GM19438 (cell line): ENCODE data around the gene ATP5F1B.

Experiments used
- ATAC-seq: cut with Tn5 transposase; IDR thresholded peaks from one replicate; pipeline ENCODE4 v1.9.1; 2021; ENCODE audit warnings: low read depth; ENCODE audit not compliant: unreplicated experiment

The ATP5F1B gene

GRCh38 chr12:56645717-56646446, at the start of gene ATP5F1B:
Gene ATP5F1B, minus strand, starts transcription at chr12:56645984. Its CDS starts 21 bp downstream, at chr12:56645963.
- ATAC-seq, result peak; percentile 98

GRCh38 chr12:56694161-56694560, 48.4 kb upstream of the ATP5F1B start:
- no peak for ATAC-seq

GRCh38 chr12:56688846-56689109, 43.0 kb upstream of the ATP5F1B start:
- ATAC-seq, result no peak

DNA sequence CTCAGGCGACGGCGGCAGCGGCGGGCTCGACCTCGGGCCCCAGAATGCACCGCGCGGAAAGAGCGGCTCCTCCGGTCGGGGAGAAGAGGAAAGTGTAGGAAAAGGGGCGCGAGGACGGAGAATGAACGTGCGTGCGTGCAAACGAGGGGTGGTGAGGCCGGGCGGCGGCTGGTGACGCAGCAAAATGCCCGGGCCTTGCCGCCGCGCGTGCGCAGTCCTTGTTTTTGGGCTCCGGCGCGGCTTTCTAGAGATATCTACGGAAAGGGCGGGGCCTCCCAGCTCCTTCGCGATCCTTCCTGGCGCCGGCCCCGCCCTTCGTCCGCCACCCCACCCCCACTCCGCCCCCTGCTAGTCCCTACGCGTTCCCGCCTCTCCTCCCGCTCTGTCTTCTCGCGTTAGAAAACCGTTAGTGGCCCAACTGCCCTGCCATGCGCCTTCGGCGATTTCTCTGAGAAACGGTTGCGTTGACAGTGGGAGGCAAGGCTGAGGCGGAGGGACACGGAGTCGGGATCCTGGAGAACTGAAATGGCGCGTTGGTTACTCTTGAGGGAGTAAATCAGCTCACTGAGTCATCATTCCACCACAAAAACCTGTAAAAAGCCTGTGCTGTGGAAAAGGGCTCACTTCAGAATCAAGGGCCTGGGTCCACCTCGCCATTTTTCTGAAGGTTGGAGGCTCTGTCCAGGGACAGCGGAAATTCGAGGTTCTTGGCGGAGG, 42.5 kb upstream of the ATP5F1B start, which contains the start of gene PTGES3:
PTGES3 (minus strand) TSS at position 156 of the 717 bp plus-strand sequence. CDS start 285 bp downstream, outside the sequence.
- ATAC-seq, result peak; percentile 53

GRCh38 chr12:56687223-56688128, 41.7 kb upstream of the ATP5F1B start:
- peak; percentile 17 for ATAC-seq

GRCh38 chr12:56684745-56685359, 39.1 kb upstream of the ATP5F1B start:
- ATAC-seq, result no peak

- no peak for ATAC-seq
These were observed 36.5 kb upstream of the ATP5F1B start for GRCh38 chr12:56682323-56682722.

GRCh38 chr12:56679883-56680575, 34.2 kb upstream of the ATP5F1B start:
- no peak for ATAC-seq

GRCh38 chr12:56678852-56679251, 33.1 kb upstream of the ATP5F1B start:
- no peak for ATAC-seq

GRCh38 chr12:56677680-56678079, 31.9 kb upstream of the ATP5F1B start:
- no peak for ATAC-seq

DNA sequence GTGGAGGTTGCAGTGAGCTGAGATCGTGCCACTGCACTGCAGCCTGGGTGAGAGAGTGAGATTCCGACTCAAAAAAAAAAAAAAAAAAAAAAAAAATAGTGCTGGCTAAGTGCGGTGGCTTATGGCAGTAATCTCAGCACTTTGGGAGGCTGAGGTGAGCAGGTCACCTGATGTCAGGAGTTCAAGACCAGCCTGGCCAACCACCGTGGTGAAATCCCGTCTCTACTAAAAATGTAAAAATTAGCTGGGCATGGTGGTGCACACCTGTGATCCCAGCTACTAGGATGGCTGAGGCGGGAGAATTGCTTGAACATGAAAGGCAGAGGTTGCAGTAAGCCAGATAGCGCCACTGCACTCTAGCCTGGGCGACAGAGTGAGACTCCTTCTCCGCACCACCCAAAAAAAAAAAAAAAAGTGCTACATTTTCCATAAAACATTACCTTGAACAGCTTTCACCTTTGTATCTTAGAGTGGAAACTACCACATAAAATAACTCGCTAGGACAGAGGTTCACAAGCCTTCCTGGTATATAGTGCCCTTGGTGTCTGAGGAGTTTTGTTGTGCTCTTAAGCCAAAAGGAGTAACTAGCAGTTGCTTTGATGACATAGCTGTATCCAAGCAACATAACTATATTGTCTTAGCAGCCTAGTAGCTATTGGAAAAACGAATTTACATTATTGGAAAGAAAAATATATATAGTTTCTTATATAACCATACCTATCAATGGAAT, 31.2 kb upstream of the ATP5F1B start:
- ATAC-seq, result no peak

GRCh38 chr12:56671608-56672007, 25.8 kb upstream of the ATP5F1B start:
- no peak for ATAC-seq

DNA sequence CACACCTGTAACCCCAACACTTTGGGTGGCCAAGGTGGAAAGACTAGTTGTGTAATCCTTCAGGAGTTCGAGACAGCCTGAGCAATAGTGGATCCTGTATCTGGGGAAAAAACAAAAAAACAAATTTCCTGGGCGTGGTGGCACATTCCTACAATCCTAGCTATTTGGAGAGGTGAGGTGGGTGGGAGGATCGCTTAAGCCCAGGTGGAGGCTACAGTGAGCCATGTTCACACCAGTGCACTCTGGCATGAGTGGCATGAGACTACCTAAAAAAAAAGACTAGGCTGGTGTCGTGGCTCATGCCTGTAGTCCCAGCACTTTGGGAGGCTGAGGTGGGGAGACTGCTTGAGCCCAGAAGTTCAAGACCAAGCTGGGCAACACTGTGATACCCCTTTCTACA, 25.1 kb upstream of the ATP5F1B start:
- ATAC-seq, result no peak

DNA sequence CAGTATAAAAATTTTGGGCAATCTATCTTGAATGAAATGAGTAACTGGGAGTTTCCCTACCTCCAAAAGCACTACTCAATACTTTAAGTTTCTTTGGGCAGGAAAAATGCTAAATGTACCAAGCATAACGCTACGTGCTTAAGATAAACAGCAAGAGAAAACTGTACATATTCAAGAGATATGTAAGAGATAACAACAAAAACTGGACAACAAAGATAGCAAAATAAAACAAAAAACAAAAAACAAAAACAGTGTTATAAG, 22.3 kb upstream of the ATP5F1B start:
- no peak for ATAC-seq

- ATAC-seq, result no peak
These were observed 16.3 kb upstream of the ATP5F1B start for GRCh38 chr12:56661979-56662638.

DNA sequence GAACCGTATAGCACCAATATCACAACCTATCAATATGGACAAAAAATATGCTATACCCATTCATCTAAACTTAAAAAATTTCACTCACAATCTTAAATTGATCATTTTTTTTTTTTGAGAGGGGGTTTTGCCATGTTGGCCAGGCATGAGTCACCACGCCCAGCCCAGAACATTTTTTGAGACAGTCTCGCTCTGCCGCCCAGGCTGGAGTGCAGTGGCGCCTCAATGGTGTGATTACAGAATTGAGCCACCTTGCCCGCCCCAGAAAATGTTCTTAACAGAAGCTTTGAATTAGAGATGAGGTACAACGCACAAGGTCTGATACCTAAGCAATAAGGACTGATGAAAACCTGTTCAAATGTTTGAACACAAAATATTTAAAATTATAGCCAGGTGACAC, 15.8 kb upstream of the ATP5F1B start:
- ATAC-seq, result no peak

DNA sequence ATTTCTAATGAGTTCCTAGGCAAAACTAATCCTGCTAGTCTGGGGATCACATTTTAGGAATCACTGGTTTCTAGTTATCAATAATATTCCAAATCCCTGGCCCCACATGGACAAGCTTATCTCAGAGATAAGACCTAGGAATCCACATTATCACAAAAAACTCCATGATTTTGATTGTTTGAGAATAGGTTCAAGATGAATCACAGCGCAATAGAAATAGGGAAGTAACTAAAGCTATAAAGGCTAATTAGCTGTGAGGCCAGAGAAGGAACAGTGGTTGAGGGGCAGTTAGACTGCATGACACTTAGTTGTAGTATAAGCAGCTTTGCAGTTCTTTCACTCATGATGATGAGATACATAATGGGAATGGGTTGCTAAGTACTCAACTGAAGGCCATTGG, 13.1 kb upstream of the ATP5F1B start:
- ATAC-seq, result no peak

DNA sequence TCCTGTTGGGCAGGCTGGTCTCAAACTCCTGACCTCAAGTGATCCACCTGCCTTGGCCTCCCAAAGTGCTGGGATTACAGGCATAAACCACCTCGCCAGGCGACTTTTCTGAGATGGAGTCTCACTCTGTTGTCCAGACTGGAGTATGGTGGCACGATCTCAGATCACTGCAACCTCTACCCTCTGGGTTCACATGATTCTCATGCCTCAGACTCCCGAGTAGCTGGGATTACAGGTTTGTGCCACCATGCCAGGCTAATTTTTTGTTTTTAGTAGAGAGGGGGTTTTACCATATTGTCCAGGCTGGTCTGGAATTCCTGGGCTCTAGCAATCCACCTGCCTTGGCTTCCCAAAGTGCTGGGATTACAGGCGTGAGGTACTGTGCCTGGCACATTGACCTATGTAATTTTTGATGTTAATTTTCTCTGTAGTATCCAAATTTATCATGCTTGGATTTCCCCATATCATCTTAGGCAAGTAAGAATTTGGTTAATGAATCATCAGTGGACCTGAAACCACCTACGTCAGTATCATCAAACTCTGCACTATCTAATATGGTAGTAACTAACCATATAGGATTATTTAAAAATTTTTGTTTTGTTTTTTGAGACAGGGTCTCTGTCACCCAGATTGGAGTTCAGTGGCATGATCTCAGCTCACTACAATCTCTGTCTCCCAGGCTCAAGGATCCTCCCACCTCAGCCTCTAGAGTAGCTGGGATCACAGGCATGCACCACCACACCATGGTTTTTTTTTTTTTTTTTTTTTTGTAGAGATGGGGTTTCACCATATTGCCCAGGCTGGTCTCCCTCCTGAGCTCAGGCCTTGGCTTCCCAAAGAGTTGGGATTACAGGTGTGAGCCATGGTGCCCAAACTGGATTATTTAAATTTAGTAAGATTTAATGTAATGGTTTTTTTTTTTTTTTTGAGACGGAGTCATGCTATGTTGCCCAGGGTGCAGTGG, 11.9 kb upstream of the ATP5F1B start:
- ATAC-seq, result no peak
